CD8-positive, alpha-beta memory T cell (primary cell): ENCODE measurements around the gene MC1R. TPM values are rescaled to one million over a fixed set of nuclear protein-coding genes. Genes with fewer than 3 reads are reported as not detected.

ENCODE experiments used
- polyA plus RNA-seq: library from polyadenylated mRNA; unstranded; fragments of 300-500 nt; fragmentation: Illumina TruSeq; gene quantifications from one replicate; pipeline ENCODE4 v1.2.3, GENCODE V29; 2021
- total RNA-seq, 2 experiments: library from RNA; stranded (reverse); gene quantifications; one replicate each; pipeline ENCODE4 v1.2.3, GENCODE V29; 2021

The MC1R gene
- total and polyA plus RNA-seq, 3 experiments from 2014 or later, result 0.86 to 2.6 (median 1.9) TPM

Other genes with a start within 250 kb of the MC1R start
- gene CDK10, start 232.2 kb upstream of the MC1R start, total RNA-seq, result 10 to 100 TPM; 74.8 to 79.0 TPM
- gene CDK10, start 232.2 kb upstream of the MC1R start, polyA plus RNA-seq, result 31.8 TPM
- 1 to 10 TPM; 7.0 to 7.6 TPM for gene SPATA2L, start 217.2 kb upstream of the MC1R start, total RNA-seq
- gene SPATA2L, start 217.2 kb upstream of the MC1R start, polyA plus RNA-seq, result 10.3 TPM
- 1 to 10 TPM; 3.7 to 4.0 TPM for gene VPS9D1, start 198.0 kb upstream of the MC1R start, total RNA-seq
- 1.6 TPM for gene VPS9D1, start 198.0 kb upstream of the MC1R start, polyA plus RNA-seq
- 10 to 100 TPM; 35.6 to 36.6 TPM for gene ZNF276, start 197.3 kb upstream of the MC1R start, total RNA-seq
- 47.3 TPM for gene ZNF276, start 197.3 kb upstream of the MC1R start, polyA plus RNA-seq
- 10 to 100 TPM; 88.0 to 94.0 TPM for gene FANCA, start 102.2 kb upstream of the MC1R start, total RNA-seq
- gene FANCA, start 102.2 kb upstream of the MC1R start, polyA plus RNA-seq, result 10.8 TPM
- 1 to 10 TPM in 1 of 2 experiments, under 1 TPM in 1; 0.37 to 1.4 TPM for gene SPIRE2, start 90.4 kb upstream of the MC1R start, total RNA-seq
- gene SPIRE2, start 90.4 kb upstream of the MC1R start, polyA plus RNA-seq, result 0.18 TPM
- gene TCF25, start 45.3 kb upstream of the MC1R start, total RNA-seq, result 100 to 1,000 TPM; 154 to 155 TPM
- gene TCF25, start 45.3 kb upstream of the MC1R start, polyA plus RNA-seq, result 121 TPM
- gene TUBB3, start 4.5 kb downstream of the MC1R start, total RNA-seq, result under 1 TPM; 0.31 to 0.38 TPM
- gene TUBB3, start 4.5 kb downstream of the MC1R start, polyA plus RNA-seq, result not detected
- 10 to 100 TPM; 41.1 to 44.9 TPM for gene DEF8, start 29.9 kb downstream of the MC1R start, total RNA-seq
- 28.4 TPM for gene DEF8, start 29.9 kb downstream of the MC1R start, polyA plus RNA-seq
- gene DBNDD1, start 100.6 kb downstream of the MC1R start, total RNA-seq, result under 1 TPM; 0.13 to 0.18 TPM
- 0.94 TPM for gene DBNDD1, start 100.6 kb downstream of the MC1R start, polyA plus RNA-seq
- not detected for gene PRDM7, start 158.5 kb downstream of the MC1R start, total RNA-seq
- gene PRDM7, start 158.5 kb downstream of the MC1R start, polyA plus RNA-seq, result not detected